NK-92 (cell line): ENCODE data around the gene KLF13.

Experiments
- DNase-seq: peaks from one replicate; lab custom pipeline; 2025; ENCODE audit not compliant: unreplicated experiment; lab: John Stamatoyannopoulos, UW

The KLF13 gene

DNA sequence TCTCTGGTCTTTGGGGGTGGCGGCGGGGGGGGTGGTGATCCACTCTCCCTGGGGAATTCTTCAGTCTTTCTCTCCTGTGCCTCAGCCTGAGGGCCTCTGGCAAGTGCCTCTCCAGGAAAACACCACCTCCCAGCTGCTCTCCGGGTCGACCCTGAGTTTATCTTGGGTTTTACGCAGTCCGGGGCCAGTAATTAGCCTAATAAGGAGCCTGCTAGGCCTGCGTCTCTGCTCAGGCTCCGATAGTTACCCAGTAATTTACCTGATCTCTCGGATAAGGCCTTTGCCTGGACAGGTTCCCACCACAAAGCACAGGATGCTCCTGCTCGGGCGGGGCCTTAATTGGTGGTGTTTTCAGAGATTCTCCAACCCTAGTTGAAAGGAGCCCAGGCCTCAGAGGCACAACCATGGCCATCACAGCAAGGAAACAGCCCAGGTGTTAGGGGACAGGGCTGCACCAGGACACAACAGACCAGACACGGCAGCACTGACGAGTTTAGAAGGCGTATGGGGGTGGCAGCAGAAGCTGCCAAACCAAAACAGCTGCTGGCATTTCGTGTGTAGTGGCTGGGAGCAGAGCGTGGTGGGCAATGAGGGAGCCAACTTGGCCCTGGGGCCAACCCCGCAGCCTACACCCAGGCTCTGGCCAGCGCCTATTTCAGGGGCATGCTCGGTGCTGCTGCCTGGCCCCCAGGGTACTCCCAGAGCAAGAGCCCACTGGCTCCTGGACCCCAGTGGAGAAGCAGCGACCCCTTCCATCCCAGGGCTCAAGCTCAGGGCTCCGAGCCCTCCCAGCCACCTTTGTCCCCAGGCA, 71.4 kb downstream of the KLF13 start:
- no peak for DNase-seq

DNA sequence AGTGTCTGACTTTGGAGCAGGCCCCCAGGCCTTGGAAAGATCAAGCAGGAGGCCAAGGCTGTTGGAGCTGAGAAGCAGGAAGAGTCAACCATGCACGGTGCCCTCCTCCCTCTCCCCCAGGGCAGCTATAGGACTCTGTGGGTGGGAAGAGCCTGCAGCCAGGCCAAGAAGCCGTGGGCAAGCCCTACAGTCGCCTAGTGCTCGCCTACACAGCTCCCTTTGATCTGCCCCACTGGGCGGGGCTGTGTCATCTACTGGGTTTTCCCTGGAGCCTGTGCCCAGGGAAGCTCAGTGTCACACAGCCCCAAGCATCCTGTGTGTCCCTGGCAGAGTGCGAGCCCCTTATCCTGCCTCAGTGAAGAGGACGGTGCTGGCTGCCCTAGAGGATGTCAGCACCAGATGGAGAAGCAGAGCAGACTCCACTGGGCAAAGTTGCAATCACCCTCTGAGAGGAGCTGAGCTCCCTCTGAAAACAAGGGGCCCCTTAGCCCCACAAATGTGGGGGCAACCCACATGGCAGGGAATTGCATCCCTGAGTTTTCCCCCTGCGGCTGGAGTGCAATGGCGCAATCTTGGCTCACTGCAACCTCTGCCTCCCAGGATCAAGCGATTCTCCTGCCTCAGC, 72.2 kb downstream of the KLF13 start:
- no peak for DNase-seq

DNA sequence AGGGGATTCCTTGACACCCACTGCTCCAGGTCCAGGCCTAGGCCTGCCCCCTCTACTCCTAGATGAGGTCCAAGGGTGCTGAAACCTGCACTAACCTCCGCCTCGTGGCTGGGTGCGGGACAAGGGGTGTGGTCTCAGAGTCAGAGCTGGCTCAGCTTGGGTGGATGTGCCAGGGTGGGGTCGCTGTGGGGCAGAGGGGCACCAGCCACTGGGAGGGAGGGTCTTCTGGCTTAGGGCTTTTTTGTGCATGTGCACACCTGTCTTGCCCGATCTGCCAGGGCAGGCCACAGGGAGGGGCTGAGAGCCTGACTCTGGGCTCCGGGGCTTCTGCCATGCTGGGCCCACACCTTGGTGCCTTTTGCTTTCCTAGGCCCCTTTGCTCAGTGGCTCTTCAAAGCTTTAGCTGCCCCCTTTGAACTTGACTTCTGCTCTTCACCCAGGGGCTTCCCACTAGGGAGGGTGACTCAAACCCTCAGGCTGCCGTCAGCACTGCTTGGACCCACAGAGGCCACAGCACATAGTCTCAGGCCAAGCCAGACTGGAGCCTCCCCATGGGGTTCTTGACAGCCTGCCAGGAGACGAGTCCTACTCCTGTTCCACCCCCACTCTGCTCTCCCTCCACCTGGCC, 73.0 kb downstream of the KLF13 start:
- DNase-seq = no peak

DNA sequence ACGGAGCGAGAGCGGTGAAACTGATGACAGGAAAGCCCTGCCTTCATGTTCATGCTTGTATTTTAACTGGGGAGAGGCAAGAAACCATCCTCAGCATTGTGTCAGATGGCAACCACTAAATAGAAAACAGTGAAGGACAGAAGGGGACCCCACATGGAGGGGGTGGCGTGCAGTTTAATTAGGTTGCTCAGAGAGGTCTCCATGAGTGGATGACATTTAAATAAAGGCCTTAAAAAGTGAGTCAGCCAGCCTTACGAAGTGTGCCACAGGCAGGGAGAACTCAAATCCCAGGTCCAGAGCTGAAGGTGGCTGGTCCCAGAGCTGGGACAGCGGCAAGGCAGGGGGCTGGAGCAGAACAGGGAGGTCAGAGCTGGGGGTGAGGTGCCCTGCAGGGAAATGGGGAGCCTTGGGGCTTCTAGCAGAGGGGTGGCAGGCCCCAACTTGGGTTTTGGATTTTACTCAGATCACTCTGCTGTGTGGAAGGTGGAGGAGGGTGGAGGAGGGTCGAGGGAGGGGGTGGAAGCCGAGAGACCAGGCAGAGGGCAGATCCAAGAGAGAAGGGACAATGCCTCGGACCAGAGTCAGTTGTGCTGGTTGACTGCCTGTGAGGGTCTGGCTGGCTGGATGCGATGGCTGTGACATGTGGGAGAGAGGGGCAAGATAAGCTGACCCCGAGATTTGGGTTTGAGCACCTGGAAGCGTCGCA, 73.7 kb downstream of the KLF13 start:
- DNase-seq = no peak

DNA sequence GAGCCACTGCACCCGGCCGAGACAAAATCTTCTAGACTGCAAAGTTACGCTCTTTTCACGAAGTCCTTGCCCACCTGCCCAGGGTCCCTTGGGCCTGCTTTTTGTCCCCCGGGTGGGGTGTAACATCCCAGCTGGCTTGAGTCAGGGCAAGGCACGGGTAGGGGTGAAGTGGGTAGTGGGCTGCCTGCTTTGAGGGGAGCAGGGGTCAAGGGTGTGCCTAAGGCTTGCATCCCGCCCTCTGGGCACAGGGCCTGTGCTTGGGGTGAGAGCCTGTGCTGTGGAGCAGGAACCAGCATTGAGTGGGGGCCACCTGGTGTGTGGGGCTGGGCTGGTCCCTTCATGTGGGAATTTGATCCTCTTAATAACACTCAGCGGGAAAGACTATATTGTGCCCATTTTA, 74.6 kb downstream of the KLF13 start:
- no peak for DNase-seq

DNA sequence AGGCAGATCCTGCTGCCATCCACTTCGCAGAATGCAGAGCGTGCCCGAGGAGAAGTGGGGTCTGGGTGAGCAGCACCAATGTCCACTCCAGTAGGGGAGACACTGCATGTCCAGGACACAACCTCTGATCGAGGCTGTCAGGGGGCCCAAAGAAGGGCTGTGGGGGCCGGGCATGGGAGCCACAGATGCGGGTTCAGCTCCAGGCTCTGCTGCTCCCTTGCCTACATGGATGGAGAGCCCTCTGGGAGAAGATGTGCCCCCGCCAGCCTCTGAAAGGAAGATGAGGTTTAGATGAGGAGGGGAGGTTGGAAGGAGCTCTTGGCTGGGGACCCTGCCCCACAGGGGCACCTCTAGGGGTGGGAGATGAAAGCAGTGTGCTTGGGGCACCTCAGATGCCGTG, 75.4 kb downstream of the KLF13 start:
- DNase-seq = no peak

DNA sequence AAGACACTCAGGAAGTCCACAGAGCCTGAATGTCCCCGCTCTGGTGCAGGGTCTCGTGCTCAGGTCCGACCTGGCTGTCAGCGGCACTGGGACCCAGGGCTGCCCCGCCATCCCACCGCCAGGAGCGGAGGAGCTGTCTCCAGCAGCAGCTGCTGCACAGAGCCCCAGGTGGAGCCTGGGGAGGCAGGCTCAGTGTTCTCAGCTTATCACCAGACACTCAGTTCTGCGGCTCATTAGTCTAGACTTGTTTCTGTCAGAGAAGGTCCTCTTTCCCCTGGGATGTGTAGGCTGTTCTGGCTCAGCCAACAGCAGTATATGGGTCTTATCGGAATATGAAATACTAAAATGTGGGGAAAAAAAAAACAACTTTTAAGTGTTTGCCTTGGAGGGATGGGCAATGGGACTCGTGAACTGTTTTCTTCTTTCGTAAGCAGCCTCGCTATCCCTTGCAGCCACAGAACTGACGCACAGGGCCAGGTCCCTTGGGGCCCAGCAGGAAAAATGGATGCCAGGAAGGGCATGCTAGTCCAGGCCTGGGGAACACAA, 75.9 kb downstream of the KLF13 start:
- DNase-seq = no peak

DNA sequence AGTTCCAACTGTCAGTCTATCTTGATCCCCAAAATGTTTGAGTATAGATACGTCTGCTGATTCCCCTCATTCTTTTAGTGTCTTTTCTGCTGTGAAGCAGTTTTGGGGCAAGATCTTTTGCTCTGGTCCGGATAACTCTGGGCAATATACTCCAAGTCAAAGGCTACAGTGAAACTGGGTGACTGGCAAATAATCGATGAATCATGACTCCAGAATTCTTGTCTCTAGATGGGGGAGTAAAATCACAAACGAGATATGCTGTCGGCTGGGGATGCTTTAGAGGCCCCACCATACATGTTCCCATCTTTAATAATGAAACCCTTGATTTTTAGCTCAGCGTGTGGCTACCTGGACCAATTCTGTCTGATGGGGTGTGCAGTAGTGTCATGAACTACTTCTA, 76.5 kb downstream of the KLF13 start:
- no peak for DNase-seq

DNA sequence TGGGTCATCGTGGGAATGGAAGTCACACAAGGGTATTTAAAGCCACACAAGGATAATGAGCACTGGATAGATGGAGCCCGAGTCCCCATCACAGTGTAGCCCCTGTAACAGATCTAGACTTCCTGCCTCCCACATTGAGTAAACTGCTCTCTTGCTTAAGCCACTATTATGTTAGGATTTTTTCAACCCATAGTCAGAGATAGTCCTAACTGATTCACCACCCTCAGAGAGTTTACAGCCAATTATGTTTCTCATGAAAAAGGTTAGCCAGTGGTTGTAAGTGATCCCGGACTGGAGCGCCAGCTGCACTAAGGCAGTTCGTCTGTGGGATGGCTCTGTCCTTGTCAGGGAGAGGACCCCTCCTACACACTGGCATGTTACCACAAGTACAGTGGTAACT, 77.0 kb downstream of the KLF13 start:
- DNase-seq = no peak

DNA sequence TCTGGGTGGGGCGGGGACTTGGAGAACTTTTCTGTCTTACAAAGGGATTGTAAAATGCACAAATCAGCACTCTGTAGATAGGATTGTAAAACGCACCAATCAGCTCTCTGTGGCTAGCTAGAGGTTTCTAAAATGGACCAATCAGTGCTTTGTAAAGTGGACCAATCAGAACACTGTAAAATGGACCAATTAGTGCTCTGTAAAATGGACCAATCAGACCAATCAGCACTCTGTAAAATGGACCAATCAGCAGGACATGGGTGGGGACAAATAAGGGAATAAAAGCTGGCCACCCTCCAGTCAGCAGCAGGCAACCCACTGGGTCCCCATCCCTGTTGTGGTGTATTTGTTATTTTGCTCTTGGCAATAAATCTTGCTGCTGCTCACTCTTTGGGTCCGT, 77.7 kb downstream of the KLF13 start:
- no peak for DNase-seq

DNA sequence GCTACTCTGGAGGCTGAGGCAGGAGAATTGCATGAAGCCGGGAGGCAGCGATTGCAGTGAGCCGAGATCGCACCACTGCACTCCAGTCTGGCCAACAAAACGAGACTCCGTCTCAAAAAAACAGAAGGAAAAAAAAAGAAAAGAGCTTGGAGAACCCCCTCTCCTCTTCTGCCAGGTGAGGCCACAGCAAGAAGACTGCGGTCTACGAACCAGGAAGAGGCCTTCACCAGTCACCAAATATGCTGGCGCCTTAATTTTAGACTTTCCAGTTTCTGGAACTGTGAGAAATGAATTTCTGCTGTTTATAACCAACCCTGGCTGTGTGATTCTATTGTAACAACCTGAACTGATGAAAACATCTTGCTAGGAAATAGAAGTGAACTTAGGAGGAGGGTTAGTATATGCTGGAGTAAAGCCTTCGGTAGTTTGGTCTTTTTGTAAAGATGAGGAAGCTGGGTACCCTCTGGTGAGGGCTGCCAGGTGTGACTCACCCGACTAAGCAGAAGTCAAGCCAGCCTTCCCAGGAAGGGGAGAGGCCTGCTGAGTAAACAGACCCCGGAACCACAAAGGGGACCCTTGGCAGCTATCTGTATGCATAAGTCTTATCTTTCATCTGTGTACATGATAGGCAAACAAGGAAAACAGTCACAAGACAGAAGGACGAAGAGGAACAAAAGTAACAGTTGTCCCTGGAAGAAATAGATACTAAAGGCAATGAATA, 78.7 kb downstream of the KLF13 start:
- DNase-seq = no peak

DNA sequence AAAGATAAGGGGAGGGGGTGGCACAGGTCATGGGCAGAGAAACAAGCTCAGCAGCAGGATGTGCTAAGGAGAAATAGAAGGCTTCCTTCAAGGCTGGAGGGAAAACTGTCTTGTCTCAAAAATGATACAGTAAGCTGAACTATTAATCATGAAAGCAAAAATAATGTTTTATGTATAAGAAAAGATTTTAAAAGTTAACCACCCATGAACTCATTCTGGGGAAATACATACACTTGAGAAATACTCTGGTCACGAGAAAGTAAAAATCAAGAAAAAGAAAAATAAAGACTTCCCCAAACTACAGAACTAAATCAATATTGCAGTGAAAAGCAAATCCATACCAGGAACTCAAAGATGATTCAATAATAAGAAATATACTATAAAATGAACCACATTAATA, 80.7 kb downstream of the KLF13 start:
- DNase-seq = no peak

DNA sequence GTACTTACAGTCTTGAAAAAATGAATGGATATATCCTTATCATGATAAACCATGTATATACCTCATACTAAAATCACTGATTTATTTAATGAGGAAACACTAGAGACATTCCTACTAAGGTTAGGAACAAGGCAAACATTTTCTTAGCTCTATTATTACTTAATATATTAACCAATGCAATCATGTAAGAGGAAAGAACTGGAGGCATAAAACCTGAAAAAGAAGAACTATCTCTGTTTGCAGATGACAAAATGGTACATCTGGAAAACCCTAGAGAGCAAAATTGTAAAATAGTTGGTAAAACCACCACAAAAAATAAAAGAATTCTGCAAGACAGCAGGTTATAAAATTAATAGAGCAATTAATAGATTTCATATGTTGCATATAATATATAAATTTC, 81.2 kb downstream of the KLF13 start:
- no peak for DNase-seq

DNA sequence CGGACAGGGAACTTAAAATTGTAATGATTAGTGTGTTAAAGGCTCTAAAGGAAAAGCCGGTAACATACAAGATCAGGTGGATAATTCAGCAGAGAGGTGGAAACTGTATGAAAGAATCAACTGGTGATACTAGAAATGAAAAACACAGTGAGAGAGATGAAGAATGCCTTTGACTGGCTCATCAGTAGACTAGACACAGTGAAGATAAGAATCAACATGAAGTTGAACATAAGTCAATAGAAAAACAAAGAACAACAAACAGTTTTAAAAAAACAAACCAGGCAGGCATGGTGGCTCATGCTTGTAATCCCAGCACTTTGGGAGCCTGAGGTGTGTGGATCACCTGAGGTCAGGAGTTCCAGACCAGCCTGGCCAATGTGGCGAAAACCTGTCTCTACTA, 82.1 kb downstream of the KLF13 start:
- DNase-seq = no peak

DNA sequence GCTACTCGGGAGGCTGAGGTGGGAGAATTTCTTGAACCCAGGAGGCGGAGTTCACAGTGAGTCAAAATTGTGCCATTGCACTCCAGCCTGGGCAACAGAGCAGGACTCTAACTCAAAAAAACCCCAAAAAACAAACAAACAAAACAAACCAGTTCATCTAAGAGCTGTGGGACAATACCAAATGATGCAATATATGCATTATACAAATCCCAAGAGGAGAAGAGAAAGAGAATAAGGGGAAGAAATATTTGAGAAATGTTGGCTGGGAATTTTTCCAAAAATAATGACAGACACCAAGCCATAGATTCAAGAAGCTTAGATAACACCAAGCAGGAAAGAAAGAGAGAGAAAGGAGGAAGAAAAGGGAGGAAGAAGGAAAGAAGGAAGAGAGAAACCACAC, 82.5 kb downstream of the KLF13 start:
- no peak for DNase-seq

DNA sequence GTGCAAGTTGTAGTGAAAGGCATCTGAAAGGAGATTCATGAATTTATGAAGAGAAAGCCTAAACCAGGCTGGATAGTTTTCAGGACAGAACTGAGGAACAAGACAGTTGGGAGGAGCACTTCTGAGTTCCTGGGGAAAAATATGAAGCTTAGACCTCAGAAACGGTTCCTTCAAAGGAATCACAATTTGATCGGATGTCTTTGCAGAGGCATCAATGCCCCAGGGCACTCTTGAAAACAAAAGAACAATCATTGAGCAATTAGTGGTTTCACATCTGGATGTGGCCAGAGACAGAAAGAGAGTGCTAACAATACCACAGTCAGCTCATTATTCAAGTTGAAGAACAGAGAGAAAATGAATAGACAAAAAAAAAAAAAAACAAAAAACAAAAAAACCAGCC, 86.2 kb downstream of the KLF13 start:
- no peak for DNase-seq

DNA sequence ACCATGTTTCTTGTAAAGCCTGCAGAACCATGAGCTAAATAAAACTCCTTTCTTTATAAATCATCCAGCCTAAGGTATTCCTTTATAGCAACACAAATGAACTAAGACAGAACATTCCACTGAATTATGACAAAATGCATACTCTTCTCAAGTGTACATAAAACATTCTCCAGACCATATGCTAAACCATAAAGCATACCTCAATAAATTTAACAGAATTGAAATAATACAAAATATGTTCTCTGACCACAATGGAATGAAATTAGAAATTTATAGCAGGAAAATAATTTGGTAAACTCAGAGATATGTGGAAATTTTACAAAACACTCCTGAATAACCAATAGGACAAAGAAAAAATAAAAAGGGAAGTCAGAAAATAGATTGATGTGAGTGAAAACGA, 88.6 kb downstream of the KLF13 start:
- DNase-seq = no peak

DNA sequence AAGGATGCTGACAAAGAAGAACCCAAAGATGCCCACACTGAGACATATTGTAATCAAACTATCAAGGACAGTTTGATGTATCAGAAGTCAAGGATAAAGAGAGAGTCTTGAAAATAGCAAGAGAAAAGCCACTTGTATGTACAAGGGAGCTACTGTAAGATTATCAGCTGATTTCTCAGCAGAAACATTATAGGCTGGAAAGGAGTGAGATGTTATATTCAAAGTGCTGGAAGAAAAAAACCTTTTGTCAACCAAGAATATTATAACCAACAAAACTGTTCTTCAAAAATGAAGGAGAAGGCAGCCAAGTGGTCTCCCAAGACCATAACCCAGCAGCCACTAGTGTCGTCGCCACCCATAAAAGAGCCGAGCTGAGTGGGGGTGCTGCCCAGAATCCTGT, 93.2 kb downstream of the KLF13 start:
- no peak for DNase-seq

DNA sequence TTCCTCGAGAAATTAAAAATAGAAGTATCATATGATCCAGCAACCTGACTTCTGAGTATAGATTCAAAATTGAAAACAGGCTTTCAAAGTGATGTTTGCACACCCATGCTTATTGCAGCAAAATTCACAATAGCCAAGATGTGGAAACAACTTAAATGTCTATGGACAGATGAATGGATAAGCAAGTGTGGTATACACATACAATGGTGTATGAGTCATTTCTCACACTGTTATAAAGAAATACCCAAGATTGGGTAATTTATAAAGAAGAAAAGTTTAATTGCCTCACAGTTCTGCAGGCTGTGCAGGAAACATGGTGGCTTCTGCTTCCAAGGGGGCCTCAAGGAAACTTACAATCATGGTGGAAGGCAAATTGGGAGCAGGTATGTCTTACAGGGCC, 100.8 kb downstream of the KLF13 start:
- no peak for DNase-seq
